Measurements from ENCODE around the gene KLF3. TPM values are rescaled to one million over a fixed set of nuclear protein-coding genes. Genes with fewer than 3 reads are reported as not detected.
A peak's percentile ranks its signal among the peaks of the same experiment; 100 is the strongest.

Gene KLF3
- total and polyA plus RNA-seq, 2 experiments from 2014 or later, result 13.8 to 14.7 TPM

DNA sequence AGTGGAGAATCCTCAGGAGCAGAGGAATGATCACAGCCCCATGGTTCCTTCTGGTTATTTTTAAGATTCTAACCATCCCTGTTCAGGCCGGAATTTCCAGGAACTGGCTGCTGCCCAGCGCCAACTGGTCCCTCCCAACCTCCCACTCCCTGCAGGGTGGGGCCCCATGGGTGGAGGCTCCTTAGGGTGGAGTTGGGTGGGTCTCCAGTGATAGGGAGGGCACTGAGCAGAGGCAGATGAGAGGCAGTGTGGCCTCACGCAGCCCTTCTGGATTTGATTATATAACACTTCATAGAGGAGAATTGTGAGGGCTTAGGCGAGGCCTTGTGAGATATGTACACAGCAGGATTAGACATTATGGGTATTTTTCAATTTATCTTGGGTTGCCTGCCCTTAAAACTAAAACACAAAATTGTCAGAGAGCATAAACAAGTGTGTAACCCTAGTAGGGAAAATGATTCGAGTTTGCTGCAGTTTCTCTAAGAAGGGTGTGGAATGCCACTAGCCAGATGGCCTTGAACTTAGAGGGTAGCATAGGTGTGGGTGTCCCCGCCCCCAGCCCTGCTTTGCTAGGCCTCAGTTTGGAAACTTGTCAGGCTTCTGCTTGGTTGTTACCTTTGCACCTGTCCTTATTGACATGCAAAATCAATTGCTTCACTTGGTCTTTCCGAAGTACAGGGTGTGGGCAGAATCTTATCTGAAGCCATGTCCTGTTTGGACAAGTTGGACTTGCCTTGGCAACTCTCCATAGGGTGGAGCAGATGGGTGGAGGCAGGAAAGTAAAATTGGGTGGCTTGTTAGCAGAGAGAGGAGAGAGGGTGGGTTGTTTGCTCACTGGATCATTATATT is 9.4 kb downstream of the KLF3 start:
- no peaks in the 10 kb centered on the region for H3K36me3 ChIP-seq (ENCODE audit: low read depth)
- peak overlapping the region; percentile 70 for H3K27ac ChIP-seq
- peak overlapping the region; percentile 61 for H3K9ac ChIP-seq
- H3K4me3 ChIP-seq, result peak overlapping the region; percentile 28
- H3K79me2 ChIP-seq (ENCODE audit: insufficient read depth), result peaks cover 96% of the 10 kb centered on the region
- peak; percentile 73 for DNase-seq
- no peaks in the 10 kb centered on the region for H3K27me3 ChIP-seq (replicated peaks; ENCODE audit: insufficient read depth)
- no peaks in the 10 kb centered on the region for H3K9me2 ChIP-seq (ENCODE audit: insufficient read depth)
- no peak overlapping the region for H2AFZ ChIP-seq
- peaks cover 32% of the 10 kb centered on the region for H3F3A ChIP-seq (ENCODE audit: insufficient read depth)
- peaks cover 1% of the 10 kb centered on the region; the same call in 1 of the 2 replicates for H4K20me1 ChIP-seq (ENCODE audit: insufficient read depth)
- 11 to 16% methylated on average over 7 of the region's 7 CpGs for WGBS, 2 experiments (ENCODE audit: low coverage in 1 of 2, low lambda C conversion rate in 2 of 2, missing lambda C conversion rate in 2 of 2)
- no peaks in the 10 kb centered on the region for H3K9me3 ChIP-seq (ENCODE audit: low read depth)
- H3K4me2 ChIP-seq (ENCODE audit: unreplicated experiment), result peak overlapping the region; percentile 67
- in situ Hi-C loops (cut with MboI), result loop anchor here (5.0 to 10.0 kb wide), 3 partner anchors 356 to 609 kb away; no protein-coding TSS in a partner anchor
- TF ChIP-seq EZH2phosphoT487 (IDR thresholded peaks at IDR 0.05; ENCODE audit: insufficient read depth, low read depth) (no peak), EZH2 (IDR thresholded peaks at IDR 0.05; ENCODE audit: insufficient read depth, poor library complexity, severe bottlenecking) (no peak)
- peaks cover 94% of the 10 kb centered on the region for H3K4me1 ChIP-seq (ENCODE audit: insufficient read depth)

- H3K9ac ChIP-seq, result peak overlapping the region; percentile 61
- 0 out of 2 replicates have a peak overlapping the region, but pooled peaks have one; percentile 28 for H3K4me3 ChIP-seq
- H3K4me2 ChIP-seq (ENCODE audit: unreplicated experiment), result peak overlapping the region; percentile 67
- H3K4me1 ChIP-seq (ENCODE audit: insufficient read depth), result peaks cover 91% of the 10 kb centered on the region
- 27 to 30% methylated on average over 13 of the region's 13 CpGs for WGBS, 2 experiments (ENCODE audit: low coverage in 1 of 2, low lambda C conversion rate in 2 of 2, missing lambda C conversion rate in 2 of 2)
- H3K9me2 ChIP-seq (ENCODE audit: insufficient read depth), result no peaks in the 10 kb centered on the region
- H4K20me1 ChIP-seq (ENCODE audit: insufficient read depth), result peaks cover 10% of the 10 kb centered on the region
- H3K27ac ChIP-seq, result peak overlapping the region; percentile 70
- no peak for TF ChIP-seq EZH2 (IDR thresholded peaks at IDR 0.05; ENCODE audit: insufficient read depth, poor library complexity, severe bottlenecking)
- TF ChIP-seq EZH2phosphoT487 (IDR thresholded peaks at IDR 0.05; ENCODE audit: insufficient read depth, low read depth), result no peak
- H3K27me3 ChIP-seq (replicated peaks; ENCODE audit: insufficient read depth), result no peaks in the 10 kb centered on the region
- H3K36me3 ChIP-seq (ENCODE audit: low read depth), result no peaks in the 10 kb centered on the region
- no peaks in the 10 kb centered on the region for H3K9me3 ChIP-seq (ENCODE audit: low read depth)
- peaks cover 42% of the 10 kb centered on the region for H3F3A ChIP-seq (ENCODE audit: insufficient read depth)
- in situ Hi-C loops (cut with MboI), result loop anchor here (5.0 to 10.0 kb wide), 3 partner anchors 357 to 610 kb away; no protein-coding TSS in a partner anchor
- H2AFZ ChIP-seq, result no peak overlapping the region
- DNase-seq, result peak; percentile 36
- peaks cover 96% of the 10 kb centered on the region for H3K79me2 ChIP-seq (ENCODE audit: insufficient read depth)
Observed at GRCh38 chr4:38674258-38675144, 10.5 kb downstream of the KLF3 start.

- TF ChIP-seq EZH2 (IDR thresholded peaks at IDR 0.05; ENCODE audit: insufficient read depth, poor library complexity, severe bottlenecking) (no peak), EZH2phosphoT487 (IDR thresholded peaks at IDR 0.05; ENCODE audit: insufficient read depth, low read depth) (no peak)
- in situ Hi-C loops (cut with MboI), result loop anchor here (10.0 kb wide), 2 partner anchors 491 to 611 kb away; no protein-coding TSS in a partner anchor
- Histone ChIP-seq H3K9me2 (ENCODE audit: insufficient read depth) (no peaks in the 10 kb centered on the region), H3K9ac (peak overlapping the region; percentile 61), H3K79me2 (ENCODE audit: insufficient read depth) (peaks cover 96% of the 10 kb centered on the region), H3K4me1 (ENCODE audit: insufficient read depth) (peaks cover 86% of the 10 kb centered on the region), H3K4me2 (ENCODE audit: unreplicated experiment) (peak overlapping the region; percentile 42), H4K20me1 (ENCODE audit: insufficient read depth) (peaks cover 13% of the 10 kb centered on the region), H3K27ac (peak overlapping the region; percentile 27), H3K4me3 (0 out of 2 replicates have a peak overlapping the region, but pooled peaks have one; percentile 18), H2AFZ (no peak overlapping the region), H3K36me3 (ENCODE audit: low read depth) (no peaks in the 10 kb centered on the region), H3F3A (ENCODE audit: insufficient read depth) (peaks cover 49% of the 10 kb centered on the region), H3K9me3 (ENCODE audit: low read depth) (no peaks in the 10 kb centered on the region), H3K27me3 (replicated peaks; ENCODE audit: insufficient read depth) (no peaks in the 10 kb centered on the region)
- 4 to 5% methylated on average over 7 of the region's 7 CpGs for WGBS, 2 experiments (ENCODE audit: low coverage in 1 of 2, low lambda C conversion rate in 2 of 2, missing lambda C conversion rate in 2 of 2)
- peak; percentile 80 for DNase-seq
Observed at GRCh38 chr4:38675146-38676121, 11.4 kb downstream of the KLF3 start.
